HUDEP-2 (cell line): ENCODE data around the gene PELI3.

Experiments
- DNase-seq, 76 experiments: peaks; one replicate each; lab custom pipeline; 2025; ENCODE audit not compliant: unreplicated experiment in 76 of 76; lab: John Stamatoyannopoulos, UW

Gene PELI3

GRCh38 chr11:66473608-66474515 is 7.2 kb downstream of the PELI3 start:
- DNase-seq: no peak

GRCh38 chr11:66475349-66476172 is 8.9 kb downstream of the PELI3 start:
- no peak for DNase-seq

- no peak for DNase-seq
Observed at GRCh38 chr11:66476173-66476840, 9.6 kb downstream of the PELI3 start.

GRCh38 chr11:66476841-66477251 is 10.1 kb downstream of the PELI3 start:
- DNase-seq: no peak

GRCh38 chr11:66477263-66478201 is 10.8 kb downstream of the PELI3 start:
- no peak for DNase-seq

GRCh38 chr11:66478729-66479393 is 12.2 kb downstream of the PELI3 start:
- DNase-seq: peak in 2 of 76 experiments; percentile 5

- DNase-seq: peak in 23 of 76 experiments; percentile 5 to 76 (median 32)
Observed at GRCh38 chr11:66479394-66480116, 12.8 kb downstream of the PELI3 start.

- DNase-seq: peak in 75 of 76 experiments; percentile 71 to 98 (median 95)
Observed at GRCh38 chr11:66480117-66480938, 13.6 kb downstream of the PELI3 start, which contains the start of gene DPP3. Gene DPP3 (plus strand): TSS chr11:66480434. CDS start chr11:66482201, 1,767 bp downstream.

- DNase-seq: no peak
Observed at GRCh38 chr11:66484806-66485380, 18.2 kb downstream of the PELI3 start.

- no peak for DNase-seq
Observed at GRCh38 chr11:66488957-66489356, 22.3 kb downstream of the PELI3 start.

GRCh38 chr11:66489636-66490035 is 22.9 kb downstream of the PELI3 start:
- no peak for DNase-seq

- no peak for DNase-seq
Observed at GRCh38 chr11:66491315-66491935, 24.7 kb downstream of the PELI3 start.

- no peak for DNase-seq
Observed at GRCh38 chr11:66492161-66492865, 25.6 kb downstream of the PELI3 start.

- DNase-seq: no peak
Observed at GRCh38 chr11:66493130-66493529, 26.4 kb downstream of the PELI3 start.

GRCh38 chr11:66494458-66494857 is 27.8 kb downstream of the PELI3 start:
- DNase-seq: no peak

- DNase-seq: no peak
Observed at GRCh38 chr11:66494935-66495334, 28.2 kb downstream of the PELI3 start.
